ENCODE results near the gene SPATA2. TPM values are rescaled to one million over a fixed set of nuclear protein-coding genes. Genes with fewer than 3 reads are reported as not detected.
A peak's percentile ranks its signal among the peaks of the same experiment; 100 is the strongest.

Gene SPATA2
- total and polyA plus RNA-seq, 2 of the 13 experiments (the other 11 are each of a cell fraction or from before 2014, with no cell fraction given), result 3.2 to 8.7 TPM

- TF ChIP-seq ZBTB46 (CRISPR knock-in tag; IDR thresholded peaks at IDR 0.05; ENCODE audit: borderline replicate concordance), result no peak
- TF ChIP-seq MED1 (CRISPR knock-in tag; IDR thresholded peaks at IDR 0.05), result no peak
- TF ChIP-seq SIX4 (CRISPR knock-in tag; IDR thresholded peaks at IDR 0.05), result no peak
- 0 out of 2 replicates have a peak, but pooled peaks have one; percentile 34 for TF ChIP-seq GATAD1 (CRISPR knock-in tag; IDR thresholded peaks at IDR 0.05)
- 0 out of 2 replicates have a peak, but pooled peaks have one; percentile 15 for TF ChIP-seq FOXA3 (CRISPR knock-in tag; IDR thresholded peaks at IDR 0.05)
- no peak for TF ChIP-seq CSRNP2 (CRISPR knock-in tag; conservative IDR thresholded peaks at IDR 0.05; ENCODE audit: low read depth)
- no peak for TF ChIP-seq TFAP4 (IDR thresholded peaks at IDR 0.05; ENCODE audit: borderline replicate concordance, low read depth)
- TF ChIP-seq MXD4 (CRISPR knock-in tag; IDR thresholded peaks at IDR 0.05), result 0 out of 2 replicates have a peak, but pooled peaks have one; percentile 43
- no peak for TF ChIP-seq ZNF639 (CRISPR knock-in tag; conservative IDR thresholded peaks at IDR 0.05)
- no peak for TF ChIP-seq ZBTB39 (CRISPR knock-in tag; IDR thresholded peaks at IDR 0.05)
- TF ChIP-seq RAD21 (CRISPR knock-in tag; IDR thresholded peaks at IDR 0.05), result peak; percentile 53; the same call in 1 of the 2 replicates
- TF ChIP-seq ZNF510 (CRISPR knock-in tag; IDR thresholded peaks at IDR 0.05; ENCODE audit: low read depth), result no peak
- TF ChIP-seq ZNF205 (CRISPR knock-in tag; IDR thresholded peaks at IDR 0.05), result no peak
- TF ChIP-seq PLSCR1 (CRISPR knock-in tag; IDR thresholded peaks at IDR 0.05; ENCODE audit: borderline replicate concordance), result no peak
- no peak for TF ChIP-seq CBX2 (IDR thresholded peaks at IDR 0.05; ENCODE audit: low read depth, low read length)
- TF ChIP-seq CBX2 (CRISPR knock-in tag; IDR thresholded peaks at IDR 0.05; ENCODE audit: low read depth), result no peak
- TF ChIP-seq CHCHD3 (CRISPR knock-in tag; IDR thresholded peaks at IDR 0.05), result 0 out of 2 replicates have a peak, but pooled peaks have one; percentile 74
- no peak for TF ChIP-seq FOXJ3 (CRISPR knock-in tag; IDR thresholded peaks at IDR 0.05; ENCODE audit: borderline replicate concordance)
- TF ChIP-seq PHF20 (CRISPR knock-in tag; IDR thresholded peaks at IDR 0.05), result no peak
- no peak for TF ChIP-seq MBNL3 (CRISPR knock-in tag; conservative IDR thresholded peaks at IDR 0.05)
These were observed 5.6 kb downstream of the SPATA2 start (continued) for GRCh38 chr20:49909499-49910339.

All from HepG2 (cell line).